HG03565 (cell line): Measurements from ENCODE around the gene ZNF750.
"Not testable (repeated sequence)": the region's sequence is repeated elsewhere in the genome, so short reads cannot be mapped to it uniquely, and the experiment has no call there.

Experiments
- ATAC-seq: cut with Tn5 transposase; IDR thresholded peaks from one replicate; pipeline ENCODE4 v1.9.1; 2021; ENCODE audit warnings: mild to moderate bottlenecking, moderate library complexity; ENCODE audit not compliant: unreplicated experiment

The ZNF750 gene

GRCh38 chr17:82798752-82799151 lies 41.1 kb downstream of the ZNF750 start:
- ATAC-seq = no peak

GRCh38 chr17:82797061-82797460 lies 42.8 kb downstream of the ZNF750 start:
- no peak for ATAC-seq

GRCh38 chr17:82795615-82796014 lies 44.2 kb downstream of the ZNF750 start:
- ATAC-seq = no peak

GRCh38 chr17:82794781-82795482 lies 44.9 kb downstream of the ZNF750 start:
- no peak for ATAC-seq

- no peak for ATAC-seq
Measured at GRCh38 chr17:82793974-82794630, 45.7 kb downstream of the ZNF750 start.

- no peak for ATAC-seq
Measured at GRCh38 chr17:82791532-82791931, 48.3 kb downstream of the ZNF750 start.

- no peak for ATAC-seq
Measured at GRCh38 chr17:82790391-82790790, 49.4 kb downstream of the ZNF750 start.

- ATAC-seq = no peak
Measured at GRCh38 chr17:82789806-82790205, 50.0 kb downstream of the ZNF750 start.

GRCh38 chr17:82789051-82789592 lies 50.7 kb downstream of the ZNF750 start:
- no peak for ATAC-seq

GRCh38 chr17:82788206-82789001 lies 51.4 kb downstream of the ZNF750 start:
- no peak for ATAC-seq

GRCh38 chr17:82787081-82787848 lies 52.6 kb downstream of the ZNF750 start:
- ATAC-seq = no peak

GRCh38 chr17:82786427-82786826 lies 53.4 kb downstream of the ZNF750 start:
- no peak for ATAC-seq

GRCh38 chr17:82785581-82785980 lies 54.2 kb downstream of the ZNF750 start:
- not testable (repeated sequence) for ATAC-seq

GRCh38 chr17:82783498-82783897 lies 56.3 kb downstream of the ZNF750 start:
- ATAC-seq = no peak

GRCh38 chr17:82782657-82783207 lies 57.1 kb downstream of the ZNF750 start:
- ATAC-seq = no peak

GRCh38 chr17:82781894-82782274 lies 57.9 kb downstream of the ZNF750 start:
- no peak for ATAC-seq

GRCh38 chr17:82780971-82781893 lies 58.6 kb downstream of the ZNF750 start:
- ATAC-seq = no peak

GRCh38 chr17:82780195-82780594 lies 59.6 kb downstream of the ZNF750 start:
- no peak for ATAC-seq

- no peak for ATAC-seq
Measured at GRCh38 chr17:82779541-82779940, 60.3 kb downstream of the ZNF750 start.
